OCI-LY7 (cell line): ENCODE data around the gene MAML3. TPM values are rescaled to one million over a fixed set of nuclear protein-coding genes. Genes with fewer than 3 reads are reported as not detected.

Source experiments
- BruUV-seq: library from RNA; stranded (reverse); fragments of 400-500 nt; replicated peaks from 2 replicates; lab custom pipeline; 2021; lab: Mats Ljungman, UMichigan
- CTCF ChIA-PET: fragments of 300-600 bp; sonication (Branson Sonifier 250); formaldehyde crosslinking; loops from one replicate; lab custom pipeline; 2022; ENCODE audit warnings: antibody characterized with exemption; ENCODE audit not compliant: unreplicated experiment; lab: Charles Lee
- POLR2A ChIA-PET: fragments of 300-600 bp; sonication (Branson Sonifier 250); formaldehyde crosslinking; loops from one replicate; lab custom pipeline; 2022; ENCODE audit warnings: antibody characterized with exemption; lab: Charles Lee
- DNase-seq: peaks from one replicate; pipeline ENCODE4 v3.0.0-alpha.2; 2015; ENCODE audit warnings: low spot score
- H2AFZ ChIP-seq: fragments of 200-600 bp; sonication (generic), shearing (Covaris generic); 2 replicates; pipeline ENCODE4 v1.6.1; 2014; ENCODE audit warnings: mild to moderate bottlenecking, antibody characterized with exemption, low read length, moderate library complexity
- H3K27ac ChIP-seq: fragments of 200-600 bp; sonication (generic); 2 replicates; pipeline ENCODE4 v1.5.1; 2014; ENCODE audit warnings: mixed run types, low read depth, mild to moderate bottlenecking, moderate library complexity, low read length, inconsistent platforms; ENCODE audit not compliant: poor library complexity, severe bottlenecking
- H3K36me3 ChIP-seq: fragments of 200-600 bp; sonication (generic); 2 replicates; pipeline ENCODE4 v1.6.1; 2014; ENCODE audit warnings: mild to moderate bottlenecking, antibody characterized with exemption, low read length, moderate library complexity, mixed read lengths; ENCODE audit not compliant: insufficient read depth
- H3K4me1 ChIP-seq: fragments of 200-600 bp; sonication (generic); 2 replicates; pipeline ENCODE4 v1.5.1; 2014; ENCODE audit warnings: mild to moderate bottlenecking, low read length; ENCODE audit not compliant: insufficient read depth, poor library complexity, severe bottlenecking
- H3K4me2 ChIP-seq: fragments of 200-600 bp; sonication (generic); 2 replicates; pipeline ENCODE4 v1.6.1; 2014; ENCODE audit warnings: mild to moderate bottlenecking, low read length
- H3K4me3 ChIP-seq: fragments of 200-600 bp; sonication (generic); 2 replicates; pipeline ENCODE4 v1.5.1; 2014; ENCODE audit warnings: mild to moderate bottlenecking, low read depth, low read length; ENCODE audit not compliant: poor library complexity, severe bottlenecking
- H3K79me2 ChIP-seq: fragments of 200-600 bp; sonication (generic); 2 replicates; pipeline ENCODE4 v1.6.1; 2016; ENCODE audit warnings: low read depth, mild to moderate bottlenecking, low read length, moderate library complexity, mixed read lengths; ENCODE audit not compliant: insufficient read depth
- H3K9me2 ChIP-seq: fragments of 200-600 bp; sonication (generic); 2 replicates; pipeline ENCODE4 v1.6.1; 2016; ENCODE audit warnings: mild to moderate bottlenecking, low read length, mixed read lengths; ENCODE audit not compliant: insufficient read depth
- H3K9me3 ChIP-seq: fragments of 200-600 bp; sonication (generic); 2 replicates; pipeline ENCODE4 v1.6.1; 2014; ENCODE audit warnings: mild to moderate bottlenecking, mixed run types, low read length, mixed read lengths
- H4K20me1 ChIP-seq: fragments of 200-600 bp; sonication (generic); 2 replicates; pipeline ENCODE4 v1.6.1; 2014; ENCODE audit warnings: mild to moderate bottlenecking, antibody characterized with exemption, low read length, moderate library complexity, mixed read lengths; ENCODE audit not compliant: insufficient read depth
- EZH2phosphoT487 ChIP-seq: fragments of 200-600 bp; sonication (generic); IDR thresholded peaks from 2 replicates; pipeline ENCODE4 v1.6.1; 2018; ENCODE audit warnings: low read depth, borderline replicate concordance, mild to moderate bottlenecking, mixed run types, antibody characterized with exemption, low read length, moderate library complexity, mixed read lengths
- intact Hi-C: fragments of 100-400 bp; cut with micrococcal nuclease; formaldehyde crosslinking; loops from one replicate; pipeline ENCODE4 v1.10.0; 2022; ENCODE audit not compliant: unreplicated experiment
- total RNA-seq, 2 experiments: library from RNA; depleted of rRNA in 1 of 2; stranded (reverse); fragments of >200 nt in 1 of 2; shearing (Covaris generic) in 1 of 2; gene quantifications; 2 replicates each; pipeline ENCODE4 v1.2.3, GENCODE V29; 2014 to 2022
- TF ChIP-seq, protein P1 (sequence below): fragments of 200-600 bp; sonication (generic); conservative IDR thresholded peaks from 2 replicates; pipeline ENCODE4 v1.5.1; 2014; ENCODE audit warnings: mild to moderate bottlenecking, antibody characterized with exemption, low read length, moderate library complexity, mixed read lengths

Gene MAML3
- total RNA-seq, 2 experiments from 2014 or later = 0.80 to 1.2 TPM

DNA sequence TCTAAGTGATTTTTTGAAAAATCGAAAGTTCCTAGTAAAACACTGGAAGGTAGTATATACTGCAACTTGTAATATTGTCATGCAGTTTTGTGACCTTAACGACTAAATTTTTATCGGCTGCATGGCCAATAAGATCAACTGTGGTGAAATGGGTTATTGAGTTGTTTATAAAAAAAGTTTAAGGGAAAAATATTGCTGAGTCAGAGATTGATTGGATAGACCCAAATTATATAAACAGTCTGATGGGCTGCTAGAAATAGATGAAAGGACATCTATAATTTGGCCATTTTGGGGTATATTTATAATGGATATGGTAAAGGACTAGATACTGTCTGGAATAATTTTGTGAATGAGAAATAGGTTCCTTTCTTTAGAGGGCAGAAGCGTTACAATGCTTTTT, 432.2 kb downstream of the MAML3 start:
- H3K9me2 ChIP-seq = no peaks in the 10 kb centered on the region
- H3K9me3 ChIP-seq = no peaks in the 10 kb centered on the region
- H3K27ac ChIP-seq = no peak overlapping the region
- no peaks in the 10 kb centered on the region for H3K4me1 ChIP-seq
- no peak overlapping the region for H2AFZ ChIP-seq
- DNase-seq = no peak
- no peaks in the 10 kb centered on the region for H4K20me1 ChIP-seq
- no peaks in the 10 kb centered on the region for H3K79me2 ChIP-seq
- ChIA-PET POLR2A (interaction anchor here (0.6 kb wide), 1 partner anchor 218 kb away, joined by 3 read pairs; no protein-coding TSS in a partner anchor), CTCF (no interaction called here)
- no peaks in the 10 kb centered on the region for H3K36me3 ChIP-seq
- no peak for TF ChIP-seq EZH2phosphoT487
- TF ChIP-seq, protein P1, sequence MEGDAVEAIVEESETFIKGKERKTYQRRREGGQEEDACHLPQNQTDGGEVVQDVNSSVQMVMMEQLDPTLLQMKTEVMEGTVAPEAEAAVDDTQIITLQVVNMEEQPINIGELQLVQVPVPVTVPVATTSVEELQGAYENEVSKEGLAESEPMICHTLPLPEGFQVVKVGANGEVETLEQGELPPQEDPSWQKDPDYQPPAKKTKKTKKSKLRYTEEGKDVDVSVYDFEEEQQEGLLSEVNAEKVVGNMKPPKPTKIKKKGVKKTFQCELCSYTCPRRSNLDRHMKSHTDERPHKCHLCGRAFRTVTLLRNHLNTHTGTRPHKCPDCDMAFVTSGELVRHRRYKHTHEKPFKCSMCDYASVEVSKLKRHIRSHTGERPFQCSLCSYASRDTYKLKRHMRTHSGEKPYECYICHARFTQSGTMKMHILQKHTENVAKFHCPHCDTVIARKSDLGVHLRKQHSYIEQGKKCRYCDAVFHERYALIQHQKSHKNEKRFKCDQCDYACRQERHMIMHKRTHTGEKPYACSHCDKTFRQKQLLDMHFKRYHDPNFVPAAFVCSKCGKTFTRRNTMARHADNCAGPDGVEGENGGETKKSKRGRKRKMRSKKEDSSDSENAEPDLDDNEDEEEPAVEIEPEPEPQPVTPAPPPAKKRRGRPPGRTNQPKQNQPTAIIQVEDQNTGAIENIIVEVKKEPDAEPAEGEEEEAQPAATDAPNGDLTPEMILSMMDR = no peak
- no peak overlapping the region for H3K4me3 ChIP-seq
- intact Hi-C loops = no loop called here
- BruUV-seq = no TSS peak
- H3K4me2 ChIP-seq = no peak overlapping the region

DNA sequence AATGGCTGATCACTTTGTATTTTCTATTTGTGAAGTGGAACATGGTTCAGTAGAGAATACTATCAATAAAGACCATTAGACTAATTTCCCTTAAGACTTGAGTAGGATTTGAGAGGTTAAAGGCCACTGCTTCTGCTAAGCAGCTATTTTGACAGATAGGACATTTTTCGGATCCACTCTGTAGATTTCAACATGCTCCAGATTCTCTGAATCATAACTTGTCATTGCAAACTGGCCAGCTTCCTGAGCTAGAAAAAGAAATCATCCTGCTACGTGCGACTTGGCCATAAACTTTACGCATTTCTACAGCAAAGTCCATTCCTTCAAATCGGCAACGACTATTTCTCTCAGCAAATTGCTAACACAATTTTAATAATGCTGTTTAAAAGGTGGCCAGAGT, 433.2 kb downstream of the MAML3 start:
- POLR2A ChIA-PET = no interaction called here
- intact Hi-C loops = no loop called here
- Histone ChIP-seq H2AFZ (no peak overlapping the region), H3K9me3 (no peaks in the 10 kb centered on the region), H3K9me2 (no peaks in the 10 kb centered on the region), H3K4me2 (no peak overlapping the region), H3K36me3 (no peaks in the 10 kb centered on the region), H4K20me1 (no peaks in the 10 kb centered on the region), H3K4me3 (no peak overlapping the region), H3K27ac (no peak overlapping the region), H3K4me1 (no peaks in the 10 kb centered on the region), H3K79me2 (no peaks in the 10 kb centered on the region)
- no peak for DNase-seq
- no TSS peak for BruUV-seq
- no peak for TF ChIP-seq EZH2phosphoT487
- TF ChIP-seq, protein P1 = no peak
- CTCF ChIA-PET = no interaction called here

DNA sequence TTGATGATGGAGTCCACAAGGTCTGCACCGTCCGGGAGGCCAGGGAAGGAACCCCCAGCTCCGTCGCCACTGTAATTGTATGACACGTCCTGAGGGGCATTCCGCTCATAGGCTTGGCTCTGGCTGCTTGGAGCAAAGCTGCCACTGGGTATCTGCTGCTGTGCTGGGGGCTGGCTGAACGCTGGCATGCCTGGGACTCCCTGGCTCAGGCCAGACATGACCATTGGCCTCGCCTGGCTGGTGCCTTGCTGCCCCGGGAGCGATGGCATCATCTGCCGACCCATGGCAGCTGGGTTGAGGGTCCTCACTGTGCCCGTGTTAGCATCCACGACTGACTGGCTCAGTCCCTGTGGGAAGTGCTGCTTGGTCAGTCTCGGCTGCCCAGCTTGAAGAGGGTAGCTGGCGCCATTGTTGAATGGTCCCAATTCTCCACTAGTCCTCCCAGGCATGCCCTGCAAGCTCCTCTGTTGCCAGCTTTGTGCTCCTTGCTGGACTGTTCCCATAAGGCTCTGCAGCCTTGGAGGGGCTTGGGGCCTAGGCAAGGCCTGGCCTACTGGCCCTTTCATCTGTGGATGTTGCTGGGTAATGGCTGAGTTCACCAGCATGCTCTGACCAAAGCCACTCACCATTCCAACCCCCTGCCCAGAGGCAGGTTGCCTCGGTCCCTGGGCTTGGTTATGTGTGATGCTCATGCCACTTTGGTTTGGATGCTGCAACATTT, 434.4 kb downstream of the MAML3 start:
- Histone ChIP-seq H3K9me3 (no peaks in the 10 kb centered on the region), H3K36me3 (no peaks in the 10 kb centered on the region), H2AFZ (no peak overlapping the region), H3K79me2 (no peaks in the 10 kb centered on the region), H3K4me2 (no peak overlapping the region), H3K4me3 (no peak overlapping the region), H3K9me2 (no peaks in the 10 kb centered on the region), H3K27ac (no peak overlapping the region), H3K4me1 (no peaks in the 10 kb centered on the region), H4K20me1 (no peaks in the 10 kb centered on the region)
- ChIA-PET CTCF (no interaction called here), POLR2A (interaction anchor here (0.6 kb wide), 1 partner anchor 53 kb away, joined by 3 read pairs; no protein-coding TSS in a partner anchor)
- intact Hi-C loops = no loop called here
- DNase-seq = no peak
- no TSS peak for BruUV-seq
- TF ChIP-seq, protein P1 = no peak
- no peak for TF ChIP-seq EZH2phosphoT487
